GM18526 (cell line): Measurements from ENCODE around the gene ZSCAN31.
A peak's percentile ranks its signal among the peaks of the same experiment; 100 is the strongest.

Experiments
- POLR2A ChIP-seq: IDR thresholded peaks from 3 replicates; pipeline ENCODE4 v1.6.1; 2011; ENCODE audit not compliant: insufficient read length; ENCODE audit errors: extremely low read depth

ZSCAN31 gene

GRCh38 chr6:28354688-28355554, 19.0 kb upstream of the ZSCAN31 start:
- no peak for TF ChIP-seq POLR2A

- TF ChIP-seq POLR2A, result no peak
Observed at GRCh38 chr6:28353981-28354676, 18.2 kb upstream of the ZSCAN31 start.

GRCh38 chr6:28353356-28353755, 17.4 kb upstream of the ZSCAN31 start:
- no peak for TF ChIP-seq POLR2A

GRCh38 chr6:28351493-28351925, 15.6 kb upstream of the ZSCAN31 start:
- TF ChIP-seq POLR2A, result no peak

- no peak for TF ChIP-seq POLR2A
Observed at GRCh38 chr6:28351087-28351486, 15.1 kb upstream of the ZSCAN31 start.

- peak; percentile 62 for TF ChIP-seq POLR2A
Observed at GRCh38 chr6:28349892-28350737, 14.2 kb upstream of the ZSCAN31 start, which contains the start of gene ZKSCAN3. Gene ZKSCAN3, plus strand, starts transcription at chr6:28349947. Its CDS starts 9,640 bp downstream, at chr6:28359587.

GRCh38 chr6:28349344-28349891, 13.5 kb upstream of the ZSCAN31 start:
- TF ChIP-seq POLR2A, result no peak

GRCh38 chr6:28347119-28347518, 11.2 kb upstream of the ZSCAN31 start:
- TF ChIP-seq POLR2A, result no peak

- no peak for TF ChIP-seq POLR2A
Observed at GRCh38 chr6:28345201-28345600, 9.3 kb upstream of the ZSCAN31 start.

GRCh38 chr6:28343898-28344677, 8.1 kb upstream of the ZSCAN31 start:
- TF ChIP-seq POLR2A, result no peak

GRCh38 chr6:28340310-28341095, 4.6 kb upstream of the ZSCAN31 start:
- TF ChIP-seq POLR2A, result no peak

- no peak for TF ChIP-seq POLR2A
Observed at GRCh38 chr6:28337121-28337520, 1.2 kb upstream of the ZSCAN31 start.

- TF ChIP-seq POLR2A, result no peak
Observed at GRCh38 chr6:28336284-28337120, 554 bp upstream of the ZSCAN31 start.
